Prostate gland (tissue), 2 donors: ENCODE data around the gene CCDC88A. TPM values are rescaled to one million over a fixed set of nuclear protein-coding genes. Genes with fewer than 3 reads are reported as not detected.

Experiments
- DNase-seq: peaks from one replicate; pipeline ENCODE4 v3.0.0-alpha.2; 2019; ENCODE audit warnings: low spot score
- H3K27ac ChIP-seq, 2 donors: fragments of 200-600 bp; sonication (generic); 2 replicates each; pipeline ENCODE4 v1.5.1; 2017 to 2019
- H3K27me3 ChIP-seq: fragments of 200-600 bp; sonication (generic); replicated peaks from 2 replicates; pipeline ENCODE4 v1.5.1; 2019; ENCODE audit not compliant: insufficient read depth
- H3K36me3 ChIP-seq, 2 donors: fragments of 200-600 bp; sonication (generic); 1 replicate in 1 of 2; 2 replicates in 1 of 2; pipeline versions ENCODE4 v1.5.1 to v1.8.1; 2017 to 2019
- H3K4me1 ChIP-seq: fragments of 200-600 bp; sonication (generic); replicated peaks from 2 replicates; pipeline ENCODE4 v1.5.1; 2019
- H3K4me3 ChIP-seq, 2 donors: fragments of 200-600 bp; sonication (generic); 2 replicates each; pipeline ENCODE4 v1.5.1; 2017 to 2019
- H3K9me3 ChIP-seq: fragments of 200-600 bp; sonication (generic); 2 replicates; pipeline ENCODE4 v1.5.1; 2017
- CTCF ChIP-seq, 4 experiments: fragments of 200-600 bp in 2 of 4; fragments of 450-650 bp in 2 of 4; sonication (generic) in 2 of 4; IDR thresholded peaks; 1 replicate in 3 of 4; 2 replicates in 1 of 4; pipeline ENCODE4 v1.5.1; 2016 to 2019; ENCODE audit warnings: antibody characterized with exemption in 4 of 4, mild to moderate bottlenecking in 2 of 4, moderate library complexity in 2 of 4
- POLR2A ChIP-seq: fragments of 450-650 bp; IDR thresholded peaks from one replicate; pipeline ENCODE4 v1.6.1; 2016; ENCODE audit warnings: antibody characterized with exemption, mild to moderate bottlenecking
- POLR2AphosphoS5 ChIP-seq: sonication (generic); formaldehyde crosslinking; IDR thresholded peaks from one replicate; pipeline ENCODE4 v1.6.1; 2017; ENCODE audit warnings: antibody characterized with exemption
- whole genome bisulfite sequencing: methylation state at CpG from one replicate; pipeline ENCODE4 v1.1.5; 2018; 5-methylcytosine and 5-hydroxymethylcytosine counted together
- intact Hi-C: fragments of 100-400 bp; cut with DNase I; formaldehyde crosslinking; loops from one replicate; pipeline ENCODE4 v1.14.2; 2022
- total RNA-seq, 2 donors: library from RNA; depleted of rRNA; stranded (reverse); fragments of >200 nt; gene quantifications; one replicate each; pipeline ENCODE4 v1.1.0, GENCODE V29; 2016

Gene CCDC88A
- total RNA-seq, 2 donors from 2014 or later = 16.8 to 43.7 TPM

DNA sequence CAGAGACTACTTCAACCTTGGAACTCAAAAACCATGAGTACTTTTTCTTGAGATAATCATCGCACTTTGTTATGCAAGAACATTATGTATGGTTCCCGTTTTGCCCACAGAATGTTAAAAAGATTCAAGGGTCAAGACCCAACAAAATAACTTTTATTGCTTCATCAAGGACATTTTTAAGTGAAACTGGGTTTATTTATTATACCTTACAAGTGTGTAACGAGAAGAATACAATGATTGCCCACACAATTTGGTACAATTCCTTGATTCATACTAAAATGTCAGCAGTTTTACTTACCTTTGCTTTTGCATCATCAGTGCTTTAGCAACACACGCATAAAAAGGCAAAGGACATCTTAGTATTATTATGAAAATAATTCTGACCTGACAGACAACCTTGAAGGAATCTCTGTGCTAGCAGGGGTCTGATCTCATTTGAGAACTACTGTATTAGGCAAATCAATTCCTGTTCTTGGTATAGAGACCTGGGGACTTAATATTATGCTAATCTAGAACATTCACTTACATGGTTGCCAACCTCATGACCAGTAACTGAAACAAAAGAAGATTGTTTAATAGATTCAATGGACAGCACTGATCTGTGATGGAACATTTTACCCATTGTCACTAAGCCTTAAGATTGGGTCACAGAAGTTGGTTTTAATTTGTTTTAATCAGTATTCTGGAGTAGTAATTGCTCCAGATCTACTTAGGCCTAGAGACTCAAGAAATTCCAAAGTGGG lies 16.2 kb downstream of the CCDC88A start:
- Histone ChIP-seq H3K4me3 (no peak overlapping the region), H3K9me3 (no peaks in the 10 kb centered on the region), H3K27me3 (no peaks in the 10 kb centered on the region), H3K4me1 (no peaks in the 10 kb centered on the region), H3K36me3 (no peaks in the 10 kb centered on the region), H3K27ac (no peak overlapping the region)
- TF ChIP-seq POLR2A (no peak), POLR2AphosphoS5 (no peak), CTCF (IDR thresholded peaks at IDR 0.05) (no peak)
- intact Hi-C loops = no loop called here
- 78% methylated on average over 4 of the region's 4 CpGs for WGBS
- no peak for DNase-seq

GRCh38 chr2:55401124-55401523 lies 18.5 kb downstream of the CCDC88A start:
- Histone ChIP-seq H3K27me3 (no peaks in the 10 kb centered on the region), H3K9me3 (no peaks in the 10 kb centered on the region), H3K4me1 (no peaks in the 10 kb centered on the region), H3K36me3 (no peaks in the 10 kb centered on the region), H3K4me3 (no peak overlapping the region), H3K27ac (no peak overlapping the region)
- DNase-seq = no peak
- 91% methylated on average over 1 of the region's 1 CpG for WGBS
- TF ChIP-seq POLR2AphosphoS5 (no peak), POLR2A (no peak), CTCF (IDR thresholded peaks at IDR 0.05) (no peak)
- intact Hi-C loops = no loop called here

- H3K27me3 ChIP-seq = no peaks in the 10 kb centered on the region
- TF ChIP-seq CTCF (IDR thresholded peaks at IDR 0.05) (no peak), POLR2A (no peak), POLR2AphosphoS5 (no peak)
- H3K27ac ChIP-seq = no peak overlapping the region
- H3K9me3 ChIP-seq = no peaks in the 10 kb centered on the region
- no peaks in the 10 kb centered on the region for H3K36me3 ChIP-seq
- H3K4me3 ChIP-seq = no peak overlapping the region
- no peaks in the 10 kb centered on the region for H3K4me1 ChIP-seq
- no peak for DNase-seq
- intact Hi-C loops = no loop called here
- 93% methylated on average over 2 of the region's 2 CpGs for WGBS
These were observed 19.3 kb downstream of the CCDC88A start for GRCh38 chr2:55400332-55400731.

GRCh38 chr2:55399815-55400214 lies 19.8 kb downstream of the CCDC88A start:
- H3K27ac ChIP-seq = no peak overlapping the region
- no peaks in the 10 kb centered on the region for H3K4me1 ChIP-seq
- H3K9me3 ChIP-seq = no peaks in the 10 kb centered on the region
- intact Hi-C loops = no loop called here
- no peaks in the 10 kb centered on the region for H3K36me3 ChIP-seq
- H3K4me3 ChIP-seq = no peak overlapping the region
- no peaks in the 10 kb centered on the region for H3K27me3 ChIP-seq
- DNase-seq = no peak
- TF ChIP-seq POLR2A = no peak
- TF ChIP-seq POLR2AphosphoS5 = no peak
- TF ChIP-seq CTCF (IDR thresholded peaks at IDR 0.05) = no peak
